ENCODE results near the gene CTSK.
"Not testable (repeated sequence)": the region's sequence is repeated elsewhere in the genome, so short reads cannot be mapped to it uniquely, and the experiment has no call there.

Gene CTSK

DNA sequence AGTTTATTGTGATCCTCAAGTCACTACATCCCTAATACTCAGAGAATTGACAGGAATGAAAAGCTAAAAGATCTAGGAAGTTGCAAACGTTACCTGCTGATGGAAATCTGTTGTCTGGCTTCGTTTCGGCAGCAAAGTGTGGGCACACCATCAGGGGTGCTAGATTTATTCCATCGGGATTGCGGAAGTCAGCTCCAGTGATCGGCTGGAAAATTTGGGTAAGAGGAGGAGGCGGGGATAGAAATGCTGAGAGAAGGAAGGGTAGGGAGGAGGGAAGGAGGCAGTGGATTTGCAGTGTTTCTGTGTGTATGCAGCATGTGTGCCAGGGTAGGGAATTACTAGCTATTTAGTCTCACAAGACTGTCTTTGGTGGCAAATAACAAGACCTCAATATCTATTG is at the start of gene CTSK:
CTSK (minus strand) TSS at position 140 of the 400 bp plus-strand sequence. CDS start 1,455 bp downstream, outside the sequence.
- DNase-seq: no peak

DNA sequence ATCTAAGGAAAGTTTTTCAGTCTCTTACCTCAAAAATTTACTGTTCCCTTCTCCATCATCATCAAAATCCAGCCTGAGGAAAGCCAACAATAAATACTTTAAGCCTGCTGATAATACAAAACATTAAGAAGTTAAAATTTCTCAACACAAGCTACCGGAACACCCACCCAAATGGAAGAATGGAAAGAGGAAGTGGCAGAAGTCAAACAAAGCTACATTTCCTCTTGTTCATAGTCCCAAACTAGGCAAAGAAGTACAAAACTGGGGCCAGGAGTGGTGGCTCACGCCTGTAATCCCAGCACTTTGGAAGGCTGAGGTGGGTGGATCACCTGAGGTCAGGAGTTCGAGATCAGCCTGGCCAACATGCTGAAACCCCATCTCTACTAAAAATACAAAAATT is 44.7 kb upstream of the CTSK start:
- DNase-seq: not testable (repeated sequence)

DNA sequence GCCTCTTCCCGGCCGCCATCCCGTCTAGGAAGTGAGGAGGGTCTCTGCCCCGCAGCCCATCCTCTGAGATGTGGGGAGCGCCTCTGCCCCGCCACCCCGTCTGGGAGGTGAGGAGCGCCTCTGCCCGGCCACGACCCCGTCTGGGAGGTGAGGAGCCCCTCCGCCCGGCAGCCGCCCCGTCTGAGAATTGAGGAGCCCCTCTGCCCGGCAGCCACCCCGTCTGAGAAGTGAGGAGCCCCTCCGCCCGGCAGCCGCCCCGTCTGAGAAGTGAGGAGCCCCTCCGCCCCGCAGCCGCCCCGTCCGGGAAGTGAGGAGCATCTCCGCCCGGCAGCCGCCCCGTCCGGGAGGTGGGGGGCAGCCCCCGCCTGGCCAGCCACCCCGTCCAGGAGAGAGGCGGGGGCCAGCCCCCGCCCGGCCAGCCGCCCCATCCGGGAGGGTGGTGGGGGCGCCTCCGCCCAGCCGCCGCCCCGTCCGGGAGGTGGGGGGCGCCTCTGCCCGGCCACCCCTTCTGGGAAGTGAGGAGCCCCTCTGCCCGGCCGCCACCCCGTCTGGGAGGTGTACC is 42.8 kb upstream of the CTSK start:
- DNase-seq: not testable (repeated sequence)

- DNase-seq: no peak
Observed at GRCh38 chr1:150846473-150847146, 38.5 kb upstream of the CTSK start.

DNA sequence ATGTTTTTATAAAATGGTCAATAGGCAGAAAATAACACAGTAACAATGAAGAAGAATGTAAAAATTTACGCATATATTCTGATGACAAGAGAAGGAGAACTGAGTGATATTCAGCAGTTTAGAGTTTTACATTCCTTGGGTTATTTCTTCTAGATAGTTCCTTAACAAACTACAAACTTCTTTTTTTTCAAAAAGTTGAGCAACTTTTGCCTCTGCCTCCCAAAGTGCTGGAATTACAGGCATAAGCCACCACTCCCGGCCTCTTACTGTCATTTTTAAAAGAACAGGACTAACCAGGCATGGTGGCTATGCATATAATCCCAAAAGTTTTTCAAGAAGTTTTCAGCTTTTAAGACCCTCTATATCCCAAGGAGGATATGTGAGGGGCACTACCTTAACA is 35.4 kb upstream of the CTSK start:
- no peak for DNase-seq

DNA sequence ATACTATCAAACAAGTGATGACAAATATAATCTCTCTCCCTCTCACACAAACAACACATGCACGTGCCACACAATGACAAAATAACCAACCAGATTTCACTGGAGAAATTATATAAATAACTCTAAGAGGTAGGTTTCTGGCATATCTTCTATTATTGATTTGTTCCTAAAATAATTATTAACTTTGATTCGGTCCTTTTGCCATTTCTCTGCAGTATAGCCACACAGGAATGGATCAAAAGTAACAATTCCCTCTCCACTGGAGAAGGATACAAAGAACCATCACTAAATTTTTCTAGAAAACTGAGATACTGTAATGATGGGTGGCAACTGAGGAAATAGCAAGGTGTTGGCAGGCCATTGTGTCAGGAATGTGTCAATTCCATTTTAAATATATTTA is 34.9 kb upstream of the CTSK start:
- DNase-seq: no peak

- no peak for DNase-seq
Observed at GRCh38 chr1:150842343-150842742, 34.3 kb upstream of the CTSK start.

- no peak for DNase-seq
Observed at GRCh38 chr1:150841626-150842025, 33.6 kb upstream of the CTSK start.

DNA sequence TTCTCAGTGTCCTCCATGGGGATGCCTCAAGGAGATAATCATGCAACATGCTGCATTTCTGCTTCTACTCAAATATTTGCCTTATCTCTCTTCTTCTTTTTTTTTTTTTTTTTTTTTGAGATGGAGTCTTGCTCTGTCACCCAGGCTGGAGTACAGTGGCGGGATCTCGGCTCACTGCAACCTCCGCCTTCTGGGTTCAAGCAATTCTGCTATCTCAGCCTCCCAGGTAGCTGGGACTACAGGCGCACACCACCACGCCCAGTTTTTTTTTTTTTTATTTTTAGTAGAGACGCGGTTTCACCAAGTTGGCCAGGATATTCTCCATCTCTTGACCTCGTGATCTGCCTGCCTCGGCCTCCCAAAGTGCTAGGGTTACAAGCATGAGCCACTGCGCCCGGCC is 32.8 kb upstream of the CTSK start:
- not testable (repeated sequence) for DNase-seq

DNA sequence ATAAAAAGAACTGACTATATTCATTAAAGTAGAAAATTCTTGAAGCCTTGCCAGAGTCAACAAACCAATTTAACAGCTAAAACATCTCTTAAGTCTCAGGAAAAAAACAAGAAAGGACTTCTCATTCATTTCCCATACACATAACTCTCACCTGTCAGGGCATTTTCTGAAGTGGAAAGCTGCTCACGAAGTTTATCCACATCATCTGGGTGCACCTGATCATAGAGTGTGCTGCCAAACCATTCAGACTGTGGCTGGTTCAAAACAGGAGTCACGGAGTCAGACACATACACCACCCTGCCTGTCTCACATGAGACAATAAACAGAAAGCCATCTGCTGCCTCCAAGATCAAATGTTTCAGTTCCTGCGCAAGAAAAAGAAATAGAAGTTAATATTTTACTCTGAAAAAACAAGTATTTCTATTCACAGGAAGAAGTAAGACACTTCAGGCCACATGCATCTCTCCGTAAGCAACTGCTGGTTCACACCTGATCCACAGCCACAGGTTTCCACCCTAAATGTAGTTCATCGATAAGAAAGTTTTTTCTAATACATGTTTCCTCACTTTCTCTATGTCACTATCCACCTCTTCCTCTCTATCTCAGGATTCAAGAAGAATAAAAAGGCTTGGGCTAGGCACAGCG is 28.2 kb upstream of the CTSK start:
- no peak for DNase-seq

DNA sequence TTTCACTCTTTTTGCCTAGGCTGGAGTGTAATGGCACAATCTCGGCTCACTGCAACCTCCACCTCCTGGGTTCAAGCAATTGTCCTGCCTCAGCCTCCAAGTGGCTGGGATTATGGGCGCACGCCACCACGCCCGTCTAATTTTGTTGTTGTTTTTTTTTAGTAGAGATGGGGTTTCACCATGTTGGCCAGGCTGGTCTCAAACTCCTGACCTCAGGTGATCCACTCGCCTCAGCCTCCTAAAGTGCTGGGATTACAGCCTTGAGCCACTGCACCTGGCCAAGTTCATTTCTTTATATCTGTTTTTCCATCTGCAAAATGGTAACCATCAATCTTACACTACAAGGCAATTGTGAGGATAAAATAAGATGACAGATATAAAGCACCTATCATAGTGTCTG is 25.9 kb upstream of the CTSK start:
- not testable (repeated sequence) for DNase-seq

GRCh38 chr1:150832597-150832996 is 24.5 kb upstream of the CTSK start:
- DNase-seq: no peak

DNA sequence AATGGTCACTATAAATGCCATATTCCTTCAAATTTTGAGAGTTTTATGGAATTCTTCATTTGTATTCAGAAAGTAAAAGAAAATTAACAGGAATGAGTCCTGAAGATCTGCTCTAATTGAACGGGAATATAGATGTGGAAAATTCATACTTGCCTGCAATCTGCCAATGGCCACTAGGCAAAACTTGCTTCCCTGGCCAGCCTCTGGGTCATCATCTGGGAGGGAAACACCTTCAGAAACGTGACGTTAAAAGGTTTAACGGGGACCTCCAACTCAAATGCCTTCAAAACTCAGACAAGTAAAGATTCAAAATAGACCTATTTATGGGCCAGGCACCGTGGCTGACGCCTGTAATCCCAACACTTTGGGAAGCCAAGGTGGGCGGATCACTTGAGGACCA is 21.7 kb upstream of the CTSK start:
- DNase-seq: no peak

DNA sequence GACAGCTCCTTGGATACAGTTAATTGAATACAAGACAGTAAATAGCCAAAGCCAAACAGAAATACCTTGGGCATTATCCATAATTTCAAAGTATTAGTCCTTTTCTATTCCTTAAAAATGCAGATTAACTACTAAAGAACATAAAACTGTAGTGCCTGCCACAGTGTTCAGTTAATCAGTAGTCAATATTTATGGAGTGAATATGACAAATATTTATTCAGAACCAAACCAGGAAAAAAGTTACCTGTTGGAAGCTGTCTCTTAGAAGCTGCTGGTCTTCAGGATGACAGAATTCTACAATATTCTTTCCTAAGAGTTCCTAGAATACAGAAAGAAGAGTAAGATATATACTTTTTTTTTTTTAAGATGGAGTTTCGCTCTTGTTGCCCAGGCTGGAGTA is 18.2 kb upstream of the CTSK start:
- DNase-seq: no peak

DNA sequence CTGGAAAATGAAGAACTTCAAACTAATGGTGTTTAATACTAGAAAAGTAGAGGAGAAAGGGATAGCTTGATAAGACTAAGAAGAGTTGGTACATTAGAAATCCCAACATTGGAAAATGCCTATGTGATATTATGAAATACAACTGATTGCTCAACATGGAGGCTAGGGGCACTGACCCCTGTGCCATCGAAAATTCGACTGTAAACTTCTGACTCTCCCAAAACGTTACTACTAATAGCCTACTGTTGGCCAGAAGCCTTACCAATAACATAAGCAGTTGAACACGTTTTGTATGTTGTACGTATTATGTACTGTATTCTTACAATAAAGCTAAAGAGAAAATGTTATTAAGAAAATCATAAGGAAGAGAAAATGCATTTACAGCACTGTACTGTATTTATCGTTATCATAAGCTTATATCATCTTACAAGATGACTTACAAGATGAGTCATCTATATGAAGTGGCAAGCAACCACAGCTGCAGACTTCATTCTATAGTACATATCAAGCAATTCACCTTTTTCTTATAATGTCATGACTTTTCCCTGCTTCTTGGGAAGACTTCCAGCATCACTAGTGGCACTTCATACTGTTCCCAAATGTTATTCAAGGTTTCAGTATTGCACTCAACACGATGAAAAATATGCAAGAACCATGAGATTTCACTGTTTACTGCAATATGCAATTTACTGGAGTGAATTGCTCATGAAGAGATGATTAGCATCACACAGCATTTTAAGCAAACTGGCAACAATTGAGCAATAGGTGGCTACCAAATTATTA is 12.9 kb upstream of the CTSK start:
- DNase-seq: no peak

DNA sequence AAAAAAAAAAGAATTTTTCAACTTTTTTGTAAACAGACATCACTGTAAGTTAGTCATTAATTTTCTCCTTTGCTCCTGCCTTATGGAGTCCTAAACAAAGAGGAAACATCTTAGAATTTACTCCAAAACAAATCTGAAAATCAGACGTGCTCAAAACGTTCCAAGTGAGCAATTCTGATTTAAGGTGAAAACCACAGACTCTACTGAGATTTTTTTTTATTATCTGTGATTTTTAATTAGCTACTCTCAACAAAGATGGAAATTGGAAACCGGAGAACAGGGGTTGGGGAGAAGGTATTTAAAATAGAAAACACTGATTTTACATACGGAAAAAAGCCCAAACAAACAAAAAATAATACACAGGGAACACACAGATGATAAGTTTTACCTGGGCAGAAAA is 7.8 kb upstream of the CTSK start:
- DNase-seq: no peak

GRCh38 chr1:150813028-150813707 is 5.1 kb upstream of the CTSK start:
- peak in 19 of 51 donors; percentile 1 to 44 (median 15) for DNase-seq

DNA sequence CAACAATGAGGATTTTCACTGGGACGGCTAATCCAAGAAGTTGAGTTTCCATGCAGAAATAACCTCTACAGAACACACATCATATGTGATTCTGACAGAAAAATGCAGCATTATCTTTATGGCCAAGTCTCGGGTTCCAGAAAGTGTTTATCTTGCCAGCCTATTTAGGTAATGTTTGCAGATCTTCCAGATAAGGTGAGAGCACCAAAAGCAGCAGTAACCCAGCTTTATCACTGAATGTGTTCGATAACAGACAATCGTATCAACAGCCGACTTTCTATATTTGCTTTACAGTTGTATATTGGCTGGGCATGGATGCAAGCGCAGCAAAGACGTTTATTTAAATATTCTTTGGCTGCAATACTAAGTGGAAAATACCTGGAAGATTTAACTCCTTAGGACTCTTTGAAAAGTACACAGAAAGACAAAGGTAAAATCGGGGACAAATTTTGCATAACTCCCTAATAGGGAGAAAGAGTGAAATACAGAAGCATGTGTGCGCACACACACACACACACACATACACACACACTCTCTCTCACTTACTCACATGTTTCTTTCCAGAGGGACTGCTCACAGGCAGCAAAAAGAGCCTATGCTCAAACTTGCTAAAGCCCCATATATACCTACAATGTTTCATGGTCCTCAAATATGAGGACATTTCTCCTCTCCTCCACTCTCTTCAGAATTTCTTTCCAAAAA is 3.0 kb upstream of the CTSK start:
- DNase-seq: no peak

- no peak for DNase-seq
Observed at GRCh38 chr1:150809651-150810050, 1.6 kb upstream of the CTSK start.

DNA sequence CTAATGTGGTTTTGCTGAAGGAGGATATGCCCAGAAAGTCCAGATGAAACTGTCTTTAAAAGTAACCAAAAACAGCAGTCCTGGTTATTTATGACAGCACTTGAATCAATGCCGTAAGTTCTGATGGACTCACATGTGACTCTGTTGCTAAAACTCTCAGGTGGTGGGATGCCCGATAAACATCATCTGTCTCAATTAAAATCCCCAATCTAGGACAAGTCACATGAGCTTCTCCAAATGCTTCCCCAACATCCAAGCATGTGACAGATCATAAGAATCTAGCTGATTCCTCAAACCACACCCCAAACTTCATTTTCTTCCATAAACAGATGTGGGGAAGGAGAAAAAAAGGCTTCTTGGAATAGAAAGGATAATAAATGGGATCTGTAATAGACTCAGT is 786 bp upstream of the CTSK start:
- DNase-seq: no peak
